Mesenchymal stem cell (in vitro differentiated cells and primary cell): ENCODE results near the gene RRAS2.
"Not testable (repeated sequence)": the region's sequence is repeated elsewhere in the genome, so short reads cannot be mapped to it uniquely, and the experiment has no call there.

Experiments
- DNase-seq: peaks from one replicate; pipeline ENCODE4 v3.0.0-alpha.2; 2013
- H2AFZ ChIP-seq: one replicate; pipeline ENCODE4 v1.6.1; 2013; ENCODE audit warnings: low read depth, mild to moderate bottlenecking, control low read depth, inconsistent platforms, low read length, moderate library complexity
- H2AK5ac ChIP-seq: 2 replicates; pipeline ENCODE4 v1.6.1; 2013; ENCODE audit warnings: low read length, moderate library complexity, mild to moderate bottlenecking, inconsistent platforms; ENCODE audit not compliant: severe bottlenecking
- H2BK120ac ChIP-seq: one replicate; pipeline ENCODE4 v1.6.1; 2013; ENCODE audit warnings: low read depth, mild to moderate bottlenecking, inconsistent platforms, low read length, moderate library complexity
- H2BK12ac ChIP-seq, 2 experiments: one replicate each; pipeline ENCODE4 v1.6.1; 2013; ENCODE audit warnings: inconsistent platforms in 2 of 2, low read length in 2 of 2, mild to moderate bottlenecking in 2 of 2, moderate library complexity in 2 of 2, control low read depth in 1 of 2
- H2BK15ac ChIP-seq: one replicate; pipeline ENCODE4 v1.6.1; 2013; ENCODE audit warnings: mild to moderate bottlenecking, low read depth, inconsistent platforms; ENCODE audit not compliant: poor library complexity, severe bottlenecking
- H2BK5ac ChIP-seq: 2 replicates; pipeline ENCODE4 v1.6.1; 2013; ENCODE audit warnings: low read depth, mild to moderate bottlenecking, low read length, control low read depth, inconsistent platforms; ENCODE audit not compliant: poor library complexity, severe bottlenecking
- H3K14ac ChIP-seq, 2 experiments: one replicate each; pipeline ENCODE4 v1.6.1; 2013; ENCODE audit warnings: inconsistent platforms in 2 of 2, low read length in 2 of 2, control low read depth in 1 of 2, mild to moderate bottlenecking in 1 of 2, moderate library complexity in 1 of 2
- H3K18ac ChIP-seq, 2 experiments: one replicate each; pipeline ENCODE4 v1.6.1; 2013; ENCODE audit warnings: inconsistent platforms in 2 of 2, low read length in 2 of 2, control low read depth in 1 of 2, low read depth in 1 of 2, mild to moderate bottlenecking in 1 of 2
- H3K23ac ChIP-seq, 2 experiments: one replicate each; pipeline ENCODE4 v1.6.1; 2013; ENCODE audit warnings: inconsistent platforms in 2 of 2, low read length in 2 of 2, mild to moderate bottlenecking in 2 of 2, moderate library complexity in 2 of 2, control low read depth in 1 of 2
- H3K27ac ChIP-seq: 2 replicates; pipeline ENCODE4 v1.5.1; 2013; ENCODE audit warnings: mild to moderate bottlenecking, moderate library complexity, low read length, control low read depth, inconsistent platforms; ENCODE audit not compliant: poor library complexity, severe bottlenecking
- H3K27me3 ChIP-seq, 2 experiments: 2 replicates each; pipeline versions ENCODE4 v1.6.1 to v1.7.0; 2013; ENCODE audit warnings: low read length in 2 of 2, mild to moderate bottlenecking in 2 of 2, moderate library complexity in 2 of 2, control low read depth in 1 of 2, inconsistent platforms in 1 of 2; ENCODE audit not compliant: control insufficient read depth in 1 of 2, insufficient read depth in 1 of 2
- H3K36me3 ChIP-seq, 2 experiments: 2 replicates each; pipeline versions ENCODE4 v1.6.1 to v1.7.0; 2013; ENCODE audit warnings: low read length in 2 of 2, control low read depth in 1 of 2, inconsistent platforms in 1 of 2, low read depth in 1 of 2, mild to moderate bottlenecking in 1 of 2; ENCODE audit not compliant: insufficient read depth in 2 of 2, control insufficient read depth in 1 of 2
- H3K4ac ChIP-seq, 2 experiments: one replicate each; pipeline ENCODE4 v1.6.1; 2013; ENCODE audit warnings: inconsistent platforms in 2 of 2, low read length in 2 of 2, mild to moderate bottlenecking in 2 of 2, moderate library complexity in 2 of 2, control low read depth in 1 of 2, low read depth in 1 of 2
- H3K4me1 ChIP-seq: 2 replicates; pipeline ENCODE4 v1.6.1; 2013; ENCODE audit warnings: low read depth, low read length, control low read depth; ENCODE audit not compliant: control insufficient read depth, insufficient read depth
- H3K4me2 ChIP-seq: 2 replicates; pipeline ENCODE4 v1.6.1; 2013; ENCODE audit warnings: low read length, mild to moderate bottlenecking, inconsistent platforms; ENCODE audit not compliant: poor library complexity, severe bottlenecking
- H3K4me3 ChIP-seq, 2 experiments: 2 replicates each; pipeline versions ENCODE4 v1.5.1 to v1.7.0; 2013; ENCODE audit warnings: low read length in 2 of 2, mild to moderate bottlenecking in 2 of 2, control low read depth in 1 of 2, low read depth in 1 of 2; ENCODE audit not compliant: insufficient read depth in 1 of 2
- H3K79me1 ChIP-seq: replicated peaks from 2 replicates; pipeline ENCODE4 v1.6.1; 2013; ENCODE audit warnings: mild to moderate bottlenecking, control low read depth, low read length, inconsistent platforms; ENCODE audit not compliant: poor library complexity, severe bottlenecking
- H3K9ac ChIP-seq: 2 replicates; pipeline ENCODE4 v1.7.0; 2013; ENCODE audit warnings: mild to moderate bottlenecking, low read length, moderate library complexity
- H3K9me3 ChIP-seq: 2 replicates; pipeline ENCODE4 v1.7.0; 2013; ENCODE audit warnings: mild to moderate bottlenecking, low read length; ENCODE audit not compliant: control insufficient read depth
- H4K8ac ChIP-seq: one replicate; pipeline ENCODE4 v1.6.1; 2013; ENCODE audit warnings: inconsistent platforms, mild to moderate bottlenecking, low read length, moderate library complexity
- H4K91ac ChIP-seq: one replicate; pipeline ENCODE4 v1.6.1; 2013; ENCODE audit warnings: mild to moderate bottlenecking, low read length, inconsistent platforms
- WGBS: methylation state at CpG from one replicate; pipeline ENCODE4 v1.1.7; 2013; ENCODE audit warnings: mixed read lengths; 5-methylcytosine and 5-hydroxymethylcytosine counted together

Gene RRAS2

GRCh38 chr11:14347494-14347893 lies 11.5 kb downstream of the RRAS2 start:
- H2AK5ac ChIP-seq, result no peak overlapping the region
- no peak overlapping the region for H2BK12ac ChIP-seq
- no peaks in the 10 kb centered on the region for H3K9me3 ChIP-seq
- H4K8ac ChIP-seq, result no peak overlapping the region
- H3K23ac ChIP-seq, result no peak overlapping the region
- no peaks in the 10 kb centered on the region for H3K27me3 ChIP-seq
- no peak overlapping the region for H3K14ac ChIP-seq
- H3K4me1 ChIP-seq, result peaks cover 5% of the 10 kb centered on the region
- H3K9ac ChIP-seq, result no peak overlapping the region
- WGBS, result 98% methylated on average over 6 of the region's 7 CpGs
- H3K4ac ChIP-seq, result no peak overlapping the region
- H4K91ac ChIP-seq, result no peak overlapping the region
- no peak for DNase-seq
- no peak overlapping the region for H3K4me3 ChIP-seq
- H3K18ac ChIP-seq, result no peak overlapping the region
- peaks cover 0 to 9% of the 10 kb centered on the region in 2 experiments for H3K36me3 ChIP-seq
- no peak overlapping the region for H2AFZ ChIP-seq
- no peak overlapping the region for H3K27ac ChIP-seq
- no peak overlapping the region for H2BK120ac ChIP-seq
- no peak overlapping the region for H3K4me2 ChIP-seq
- H2BK15ac ChIP-seq, result no peak overlapping the region
- H3K79me1 ChIP-seq, result no peaks in the 10 kb centered on the region
- H2BK5ac ChIP-seq, result no peak overlapping the region

GRCh38 chr11:14346303-14346955 lies 12.6 kb downstream of the RRAS2 start:
- no peak overlapping the region for H3K27ac ChIP-seq
- H2BK15ac ChIP-seq, result no peak overlapping the region
- DNase-seq, result no peak
- peaks cover 0 to 9% of the 10 kb centered on the region in 2 experiments for H3K36me3 ChIP-seq
- no peak overlapping the region for H3K9ac ChIP-seq
- peaks cover 5% of the 10 kb centered on the region for H3K4me1 ChIP-seq
- no peak overlapping the region for H3K4me3 ChIP-seq
- H3K9me3 ChIP-seq, result no peaks in the 10 kb centered on the region
- H3K4me2 ChIP-seq, result no peak overlapping the region
- 88% methylated on average over 1 of the region's 2 CpGs for WGBS
- no peak overlapping the region for H3K14ac ChIP-seq
- no peak overlapping the region for H2BK12ac ChIP-seq
- no peaks in the 10 kb centered on the region for H3K27me3 ChIP-seq
- no peak overlapping the region for H2AK5ac ChIP-seq
- no peak overlapping the region for H4K91ac ChIP-seq
- H3K79me1 ChIP-seq, result no peaks in the 10 kb centered on the region
- H3K18ac ChIP-seq, result no peak overlapping the region
- no peak overlapping the region for H2BK120ac ChIP-seq
- no peak overlapping the region for H3K4ac ChIP-seq
- H3K23ac ChIP-seq, result no peak overlapping the region
- no peak overlapping the region for H2AFZ ChIP-seq
- H2BK5ac ChIP-seq, result no peak overlapping the region
- H4K8ac ChIP-seq, result no peak overlapping the region

GRCh38 chr11:14345668-14346067 lies 13.3 kb downstream of the RRAS2 start:
- 88% methylated on average over 1 of the region's 1 CpG for WGBS
- no peak overlapping the region for H3K4me3 ChIP-seq

DNA sequence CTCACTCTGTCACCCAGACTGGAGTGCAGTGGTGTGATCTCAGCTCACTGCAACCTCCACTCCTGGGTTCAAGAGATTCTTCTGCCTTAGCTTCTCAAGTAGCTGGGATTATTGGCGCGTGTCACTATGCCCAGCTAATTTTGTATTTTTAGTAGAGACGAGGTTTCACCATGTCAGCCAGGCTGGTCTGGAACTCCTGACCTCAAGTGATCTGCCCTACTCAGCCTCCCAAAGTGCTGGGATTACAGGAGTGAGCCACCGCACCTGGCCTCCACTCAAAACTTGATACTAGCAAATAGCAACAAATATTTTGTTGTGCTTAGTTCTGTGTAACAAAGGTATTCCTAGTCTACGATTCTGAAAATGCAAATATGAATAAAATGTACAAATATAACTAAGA lies 14.0 kb downstream of the RRAS2 start:
- H3K4me2 ChIP-seq, H2BK15ac ChIP-seq, H4K8ac ChIP-seq, H2AFZ ChIP-seq, H3K23ac ChIP-seq, H2BK5ac ChIP-seq, H3K36me3 ChIP-seq, H3K9ac ChIP-seq, H3K9me3 ChIP-seq, H4K91ac ChIP-seq, H3K4me1 ChIP-seq, H3K27me3 ChIP-seq, H3K18ac ChIP-seq, H3K79me1 ChIP-seq, H2BK120ac ChIP-seq, H3K27ac ChIP-seq, DNase-seq, H3K14ac ChIP-seq, H3K4ac ChIP-seq, H3K4me3 ChIP-seq, H2BK12ac ChIP-seq, H2AK5ac ChIP-seq: not testable (repeated sequence)
- WGBS, result 98% methylated on average over 3 of the region's 5 CpGs

More at GRCh38 chr11:14345668-14346067, 13.3 kb downstream of the RRAS2 start:
- no peak overlapping the region for H3K14ac ChIP-seq
- no peak overlapping the region for H3K23ac ChIP-seq
- H2BK120ac ChIP-seq, result no peak overlapping the region
- H2AFZ ChIP-seq, result no peak overlapping the region
- no peak overlapping the region for H3K4me2 ChIP-seq
- H3K27me3 ChIP-seq, result no peaks in the 10 kb centered on the region
- peaks cover 0 to 5% of the 10 kb centered on the region in 2 experiments for H3K36me3 ChIP-seq
- H3K9ac ChIP-seq, result no peak overlapping the region
- no peak overlapping the region for H2BK15ac ChIP-seq
- no peak overlapping the region for H3K18ac ChIP-seq
- no peak overlapping the region for H3K4ac ChIP-seq
- no peak overlapping the region for H4K8ac ChIP-seq
- H4K91ac ChIP-seq, result no peak overlapping the region
- peaks cover 5% of the 10 kb centered on the region for H3K4me1 ChIP-seq
- H2AK5ac ChIP-seq, result no peak overlapping the region
- no peak overlapping the region for H2BK12ac ChIP-seq
- no peak for DNase-seq
- H2BK5ac ChIP-seq, result no peak overlapping the region
- no peaks in the 10 kb centered on the region for H3K79me1 ChIP-seq
- H3K27ac ChIP-seq, result no peak overlapping the region
- H3K9me3 ChIP-seq, result no peaks in the 10 kb centered on the region
